Activated naive CD8-positive, alpha-beta T cell (primary cell): ENCODE results near the gene MRPS18A.

Experiments
- H3K27ac Mint-ChIP-seq: one replicate; pipeline ENCODE4 v1.8.0; 2021; ENCODE audit warnings: mixed read lengths
- H3K27me3 Mint-ChIP-seq: one replicate; pipeline ENCODE4 v1.8.0; 2021; ENCODE audit warnings: mixed read lengths
- H3K36me3 Mint-ChIP-seq: one replicate; pipeline ENCODE4 v1.8.0; 2021; ENCODE audit warnings: mixed read lengths
- H3K4me1 Mint-ChIP-seq: one replicate; pipeline ENCODE4 v1.8.0; 2021; ENCODE audit warnings: low read depth, mixed read lengths
- H3K4me3 Mint-ChIP-seq: one replicate; pipeline ENCODE4 v1.8.0; 2021; ENCODE audit warnings: mild to moderate bottlenecking, mixed read lengths
- H3K9me3 Mint-ChIP-seq: one replicate; pipeline ENCODE4 v1.8.0; 2021; ENCODE audit warnings: low read depth, mixed read lengths

MRPS18A gene

DNA sequence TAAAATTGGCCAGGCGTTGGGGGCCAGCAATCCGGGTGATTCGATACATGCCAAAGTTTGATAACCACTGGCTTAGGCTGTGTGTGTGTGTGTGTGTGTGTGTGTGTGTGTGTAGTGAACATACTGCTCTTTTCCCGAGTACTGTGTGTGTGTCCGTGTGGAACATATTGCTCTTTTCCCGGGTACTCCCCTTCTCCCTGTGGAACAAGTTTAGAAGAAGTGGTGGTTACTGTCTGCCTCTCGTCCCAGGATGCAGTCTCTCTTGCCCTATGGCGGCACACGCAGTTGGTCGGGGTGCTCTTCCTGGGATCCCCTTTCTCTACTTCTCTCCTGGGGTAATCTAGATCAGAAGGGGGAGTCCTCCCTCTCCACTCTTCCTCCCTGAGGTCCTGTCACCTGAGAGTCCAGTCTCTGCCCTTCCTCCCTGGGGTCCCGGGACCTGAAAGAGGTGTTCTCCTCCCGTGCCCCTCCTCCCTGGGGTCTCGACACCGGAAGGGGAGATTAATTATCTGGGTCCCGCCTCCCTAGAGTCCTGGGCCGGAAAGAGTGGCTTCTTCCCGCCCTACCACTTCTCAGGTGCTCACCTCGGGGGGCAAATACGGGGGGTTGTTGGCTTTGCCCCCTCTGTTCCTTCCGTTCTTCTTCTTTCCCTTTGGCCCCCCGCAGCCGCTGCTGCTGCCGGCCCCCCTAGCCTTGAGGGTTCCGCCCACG lies 59.0 kb downstream of the MRPS18A start:
- Mint-ChIP-seq H3K4me1 (peaks cover 30% of the 10 kb centered on the region), H3K27me3 (no peaks in the 10 kb centered on the region), H3K9me3 (no peaks in the 10 kb centered on the region), H3K27ac (peak overlapping the region; percentile 91), H3K36me3 (no peaks in the 10 kb centered on the region), H3K4me3 (peak overlapping the region; percentile 98)

DNA sequence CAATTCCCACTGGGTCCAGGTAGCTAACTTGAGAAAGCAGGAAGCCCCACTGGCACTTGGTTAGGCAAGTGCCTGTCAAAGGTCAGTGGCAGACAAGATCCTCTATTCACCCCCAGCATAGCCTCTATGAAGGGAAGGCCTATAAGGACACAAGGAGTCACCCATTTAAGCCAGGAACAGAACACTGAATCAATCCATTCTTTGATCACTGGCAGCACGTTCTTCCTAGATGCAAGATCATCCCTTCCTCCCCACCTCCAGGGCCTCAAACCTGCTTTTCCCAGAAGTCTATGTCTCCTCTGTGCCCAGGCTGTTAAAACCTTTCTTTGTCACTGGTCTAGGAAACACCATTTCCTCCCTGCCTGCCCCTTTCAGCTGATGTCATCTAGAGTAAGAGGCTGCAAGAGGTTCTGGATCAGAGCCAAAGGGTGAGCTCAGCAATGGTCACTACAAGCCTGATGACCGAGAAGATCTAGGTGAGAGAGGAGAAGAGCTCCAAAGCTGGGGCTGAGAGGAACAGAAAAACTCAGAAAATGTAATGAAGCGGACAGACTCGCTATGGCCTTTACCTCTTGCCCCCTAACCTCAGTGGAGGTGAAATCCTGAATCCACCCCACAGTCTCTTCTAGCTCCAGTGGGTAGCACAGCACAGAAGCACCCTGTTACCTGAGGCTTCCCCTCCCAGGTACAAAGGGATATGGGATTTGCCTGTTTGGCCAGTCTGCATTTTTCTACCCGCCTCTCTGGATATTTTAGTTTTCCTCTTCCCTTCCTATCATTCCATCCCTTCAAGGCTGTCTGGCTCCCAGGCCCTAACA lies 60.4 kb downstream of the MRPS18A start:
- Mint-ChIP-seq H3K27me3 (no peaks in the 10 kb centered on the region), H3K4me1 (peaks cover 30% of the 10 kb centered on the region), H3K27ac (peak overlapping the region; percentile 75), H3K36me3 (peaks cover under 1% of the 10 kb centered on the region), H3K4me3 (peak overlapping the region; percentile 69), H3K9me3 (no peaks in the 10 kb centered on the region)

DNA sequence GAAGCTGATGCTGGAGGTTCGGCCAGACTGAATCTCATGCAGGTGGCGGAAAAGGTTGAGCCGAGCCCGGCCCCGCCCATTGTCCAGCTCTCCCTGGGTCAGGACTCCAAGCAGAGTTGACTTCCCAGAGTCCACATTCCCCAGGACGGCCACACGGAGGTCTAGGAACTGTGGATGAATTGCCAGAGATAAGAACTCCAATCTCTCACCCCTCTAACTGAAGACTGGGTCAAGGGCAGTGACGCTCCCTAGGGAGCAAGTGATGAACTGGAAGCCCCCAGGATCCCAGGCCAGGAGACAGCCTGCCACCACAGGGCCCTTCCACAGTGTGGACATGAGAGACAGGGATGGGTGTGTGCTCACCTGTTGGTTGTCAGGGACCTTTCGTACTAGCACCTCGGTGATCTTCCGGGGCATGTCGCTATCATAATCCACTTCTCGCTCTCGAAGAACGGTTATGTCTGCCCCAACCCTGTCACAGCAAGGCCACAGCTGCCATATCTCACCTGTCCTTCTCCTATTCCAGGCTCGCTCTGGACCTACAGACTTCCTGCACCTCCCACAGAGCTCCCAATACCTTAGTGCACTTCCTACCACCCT lies 62.1 kb downstream of the MRPS18A start:
- H3K27me3 Mint-ChIP-seq, result no peaks in the 10 kb centered on the region
- no peaks in the 10 kb centered on the region for H3K9me3 Mint-ChIP-seq
- no peak overlapping the region for H3K4me3 Mint-ChIP-seq
- H3K36me3 Mint-ChIP-seq, result peaks cover 2% of the 10 kb centered on the region
- H3K4me1 Mint-ChIP-seq, result peaks cover 29% of the 10 kb centered on the region
- H3K27ac Mint-ChIP-seq, result no peak overlapping the region

DNA sequence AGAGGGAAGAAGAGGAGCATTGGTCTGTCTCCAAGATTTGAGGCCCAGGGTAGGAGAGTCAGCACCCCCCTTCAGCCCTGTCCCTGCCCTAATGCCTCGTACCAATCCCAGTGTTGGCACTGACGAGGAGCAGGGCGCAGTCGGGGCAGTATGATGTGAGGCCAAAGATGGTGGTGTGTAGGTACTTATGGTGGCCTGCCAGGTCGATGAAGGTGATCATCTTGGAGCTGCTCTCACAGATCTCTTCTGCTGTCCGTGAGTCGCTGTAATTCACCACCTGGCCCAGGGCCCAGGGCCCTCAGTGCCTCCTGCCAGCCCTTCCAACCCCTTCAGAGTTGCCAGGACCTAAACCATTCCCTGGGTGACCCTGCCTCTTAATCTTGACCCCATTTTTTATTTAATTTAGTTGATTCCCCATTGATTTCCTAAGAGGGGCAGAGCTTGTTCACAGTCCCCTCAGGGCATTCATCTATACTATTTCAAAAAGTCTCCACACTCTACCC lies 62.8 kb downstream of the MRPS18A start:
- Mint-ChIP-seq H3K27ac (no peak overlapping the region), H3K9me3 (no peaks in the 10 kb centered on the region), H3K36me3 (peaks cover 2% of the 10 kb centered on the region), H3K4me3 (no peak overlapping the region), H3K27me3 (no peaks in the 10 kb centered on the region), H3K4me1 (peaks cover 24% of the 10 kb centered on the region)

DNA sequence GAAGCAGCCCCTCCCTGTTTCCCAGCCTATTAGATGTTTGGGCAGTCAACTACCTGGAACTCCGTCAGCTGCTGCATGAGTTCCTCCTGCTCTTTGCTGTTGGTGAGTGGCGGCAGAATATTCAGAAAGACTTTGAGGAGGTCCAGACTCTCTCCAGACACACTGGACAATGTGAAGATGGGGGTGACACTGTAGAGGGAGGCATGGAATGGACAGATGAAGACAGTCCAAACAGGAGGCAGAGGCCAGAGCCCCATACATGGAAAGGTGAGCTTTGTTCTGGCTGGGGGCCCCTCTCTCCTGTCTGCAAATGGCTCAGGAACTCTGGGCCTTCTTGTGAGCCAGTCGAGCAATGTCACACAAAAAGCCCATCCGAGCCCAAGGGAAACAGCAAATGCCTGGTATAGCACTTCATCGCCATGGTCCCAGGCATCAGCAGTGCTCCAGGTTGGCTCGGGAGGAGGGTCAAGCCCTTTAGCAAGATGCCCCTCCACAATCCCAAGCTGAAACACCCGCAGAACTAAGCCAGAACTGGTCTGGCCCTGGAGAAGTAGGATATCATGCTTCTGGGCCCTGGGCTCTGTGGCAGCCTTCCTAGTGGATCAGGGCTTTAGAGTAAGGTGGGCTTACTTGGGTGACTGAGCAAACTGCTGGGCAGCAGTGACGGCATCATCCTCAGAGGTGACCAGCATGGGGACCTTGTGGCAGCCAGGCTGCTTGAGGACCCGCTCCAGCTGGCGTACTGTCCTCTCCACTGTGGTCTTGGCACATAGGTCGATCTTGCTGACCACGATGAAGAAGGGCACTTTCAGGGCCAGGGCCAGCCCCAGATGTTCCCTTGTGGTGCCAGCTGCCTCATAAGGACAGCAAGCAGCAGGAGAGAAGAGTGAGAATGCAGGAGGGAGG lies 63.5 kb downstream of the MRPS18A start:
- Mint-ChIP-seq H3K27ac (no peak overlapping the region), H3K36me3 (peaks cover 2% of the 10 kb centered on the region), H3K4me1 (peaks cover 21% of the 10 kb centered on the region), H3K9me3 (no peaks in the 10 kb centered on the region), H3K4me3 (no peak overlapping the region), H3K27me3 (no peaks in the 10 kb centered on the region)

DNA sequence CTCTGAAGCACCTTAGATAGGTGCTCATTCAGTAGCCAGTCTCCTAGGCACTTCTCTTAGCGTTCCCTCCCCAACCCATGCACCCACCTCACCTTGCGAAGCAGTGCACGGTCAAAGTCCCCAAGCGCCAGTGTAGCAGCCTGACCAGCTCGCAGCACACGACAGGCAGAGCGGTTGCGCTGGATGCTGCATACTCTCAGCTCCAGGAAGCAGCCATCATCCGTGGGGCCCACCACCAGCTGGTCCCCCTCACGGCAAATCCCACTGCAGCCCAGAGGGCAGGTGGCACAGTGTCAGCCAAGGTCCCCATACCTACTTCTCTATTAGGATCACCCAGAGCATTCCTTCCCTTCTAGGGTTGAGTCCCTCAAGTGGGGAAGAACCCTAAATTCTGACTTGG lies 65.0 kb downstream of the MRPS18A start:
- Mint-ChIP-seq H3K27ac (no peak overlapping the region), H3K27me3 (no peaks in the 10 kb centered on the region), H3K4me1 (peaks cover 13% of the 10 kb centered on the region), H3K4me3 (no peak overlapping the region), H3K9me3 (no peaks in the 10 kb centered on the region), H3K36me3 (peaks cover 2% of the 10 kb centered on the region)

DNA sequence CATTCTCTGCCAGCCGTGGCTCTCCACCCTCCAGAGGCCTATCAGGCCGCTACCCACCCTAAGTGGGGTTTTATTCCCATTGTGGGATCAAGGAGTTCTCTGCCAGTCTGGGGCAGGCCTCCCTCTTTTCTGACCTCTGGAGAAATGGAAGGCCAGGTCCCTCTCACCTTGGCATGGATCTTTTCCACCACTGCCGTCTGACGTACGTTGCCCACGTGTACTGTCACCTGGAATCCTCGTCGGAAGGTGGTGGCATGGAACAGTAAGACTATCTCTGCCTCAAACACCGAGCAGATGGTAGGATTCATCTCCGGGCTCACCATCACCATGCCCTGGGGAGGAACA lies 65.8 kb downstream of the MRPS18A start:
- H3K9me3 Mint-ChIP-seq, result no peaks in the 10 kb centered on the region
- peaks cover 2% of the 10 kb centered on the region for H3K36me3 Mint-ChIP-seq
- H3K27me3 Mint-ChIP-seq, result no peaks in the 10 kb centered on the region
- H3K4me3 Mint-ChIP-seq, result no peak overlapping the region
- no peak overlapping the region for H3K27ac Mint-ChIP-seq
- H3K4me1 Mint-ChIP-seq, result peaks cover 5% of the 10 kb centered on the region
